ENCODE data around the gene AKAP13.
"Not testable (repeated sequence)": the region's sequence is repeated elsewhere in the genome, so short reads cannot be mapped to it uniquely, and the experiment has no call there.

The AKAP13 gene

GRCh38 chr15:85518979-85519761 is 138.8 kb downstream of the AKAP13 start:
- no peak overlapping the region for H3K4me3 Mint-ChIP-seq
- peaks cover 0 to 4% of the 10 kb centered on the region in 2 donors for H3K9me3 Mint-ChIP-seq
- peak overlapping the region in 1 of 2 donors; percentile 42 for H3K27ac Mint-ChIP-seq
- no peak for ATAC-seq
- peaks cover 64% of the 10 kb centered on the region for H3K4me1 Mint-ChIP-seq
- DNase-seq, result no peak
- H3K27me3 Mint-ChIP-seq, result no peaks in the 10 kb centered on the region

- H3K27ac Mint-ChIP-seq, result no peak overlapping the region
- no peak overlapping the region for H3K4me3 Mint-ChIP-seq
- ATAC-seq, result no peak
- peaks cover 0 to 4% of the 10 kb centered on the region in 2 donors for H3K9me3 Mint-ChIP-seq
- H3K27me3 Mint-ChIP-seq, result no peaks in the 10 kb centered on the region
- DNase-seq, result no peak
- H3K4me1 Mint-ChIP-seq, result peaks cover 56% of the 10 kb centered on the region
These were observed 140.2 kb downstream of the AKAP13 start for GRCh38 chr15:85520650-85521049.

- Mint-ChIP-seq H3K9me3 (no peaks in the 10 kb centered on the region), H3K4me1 (peaks cover 38% of the 10 kb centered on the region)
These were observed 143.1 kb downstream of the AKAP13 start for GRCh38 chr15:85523530-85523929.

GRCh38 chr15:85525755-85526154 is 145.4 kb downstream of the AKAP13 start:
- H3K4me3 Mint-ChIP-seq, result no peak overlapping the region
- H3K4me1 Mint-ChIP-seq, result peaks cover 37% of the 10 kb centered on the region
- ATAC-seq (no peak), DNase-seq (no peak)
- peak overlapping the region in 1 of 2 donors; percentile 23 for H3K27ac Mint-ChIP-seq
- H3K9me3 Mint-ChIP-seq, result no peaks in the 10 kb centered on the region
- no peaks in the 10 kb centered on the region for H3K27me3 Mint-ChIP-seq

More at GRCh38 chr15:85523530-85523929, 143.1 kb downstream of the AKAP13 start:
- no peak for ATAC-seq
- no peak for DNase-seq
- Mint-ChIP-seq H3K4me3 (no peak overlapping the region), H3K27me3 (no peaks in the 10 kb centered on the region), H3K27ac (no peak overlapping the region)

- ATAC-seq (no peak), DNase-seq (no peak)
- Mint-ChIP-seq H3K27ac (no peak overlapping the region), H3K4me3 (no peak overlapping the region), H3K9me3 (no peaks in the 10 kb centered on the region), H3K4me1 (peaks cover 43% of the 10 kb centered on the region), H3K27me3 (no peaks in the 10 kb centered on the region)
These were observed 147.5 kb downstream of the AKAP13 start for GRCh38 chr15:85527895-85528294.

GRCh38 chr15:85530079-85530478 is 149.7 kb downstream of the AKAP13 start:
- ATAC-seq, result no peak
- H3K27me3 Mint-ChIP-seq, result no peaks in the 10 kb centered on the region
- no peak overlapping the region for H3K27ac Mint-ChIP-seq
- no peak for DNase-seq
- no peak overlapping the region for H3K4me3 Mint-ChIP-seq
- H3K4me1 Mint-ChIP-seq, result peaks cover 48% of the 10 kb centered on the region
- no peaks in the 10 kb centered on the region for H3K9me3 Mint-ChIP-seq

- DNase-seq (no peak), ATAC-seq (no peak)
- Mint-ChIP-seq H3K27me3 (no peaks in the 10 kb centered on the region), H3K9me3 (no peaks in the 10 kb centered on the region), H3K27ac (no peak overlapping the region), H3K4me1 (peaks cover 40% of the 10 kb centered on the region), H3K4me3 (no peak overlapping the region)
These were observed 150.7 kb downstream of the AKAP13 start for GRCh38 chr15:85531083-85531482.

- Mint-ChIP-seq H3K27ac (no peak overlapping the region), H3K4me1 (peaks cover 37% of the 10 kb centered on the region), H3K27me3 (no peaks in the 10 kb centered on the region), H3K4me3 (no peak overlapping the region), H3K9me3 (no peaks in the 10 kb centered on the region)
- ATAC-seq (no peak), DNase-seq (no peak)
These were observed 152.3 kb downstream of the AKAP13 start for GRCh38 chr15:85532689-85533088.

GRCh38 chr15:85534031-85534430 is 153.6 kb downstream of the AKAP13 start:
- H3K27me3 Mint-ChIP-seq, result no peaks in the 10 kb centered on the region
- peaks cover 42% of the 10 kb centered on the region for H3K4me1 Mint-ChIP-seq
- ATAC-seq (peak; percentile 78), DNase-seq (no peak)
- H3K9me3 Mint-ChIP-seq, result no peaks in the 10 kb centered on the region
- peak overlapping the region in 1 of 2 donors; percentile 69 for H3K27ac Mint-ChIP-seq
- peak overlapping the region; percentile 24 to 37 for H3K4me3 Mint-ChIP-seq

- peaks cover 52% of the 10 kb centered on the region for H3K4me1 Mint-ChIP-seq
- H3K9me3 Mint-ChIP-seq, DNase-seq, H3K27ac Mint-ChIP-seq, H3K4me3 Mint-ChIP-seq, ATAC-seq, H3K27me3 Mint-ChIP-seq: not testable (repeated sequence)
These were observed 155.3 kb downstream of the AKAP13 start for GRCh38 chr15:85535533-85536330.

GRCh38 chr15:85536341-85536740 is 155.9 kb downstream of the AKAP13 start:
- DNase-seq (no peak), ATAC-seq (no peak)
- Mint-ChIP-seq H3K4me1 (peaks cover 58% of the 10 kb centered on the region), H3K27me3 (no peaks in the 10 kb centered on the region), H3K4me3 (no peak overlapping the region), H3K27ac (no peak overlapping the region), H3K9me3 (no peaks in the 10 kb centered on the region)

- ATAC-seq, result no peak
- no peaks in the 10 kb centered on the region for H3K27me3 Mint-ChIP-seq
- H3K9me3 Mint-ChIP-seq, result no peaks in the 10 kb centered on the region
- no peak overlapping the region for H3K27ac Mint-ChIP-seq
- DNase-seq, result no peak
- peaks cover 59% of the 10 kb centered on the region for H3K4me1 Mint-ChIP-seq
- H3K4me3 Mint-ChIP-seq, result no peak overlapping the region
These were observed 159.1 kb downstream of the AKAP13 start for GRCh38 chr15:85539491-85539890.

GRCh38 chr15:85540085-85540797 is 159.8 kb downstream of the AKAP13 start:
- peaks cover 65% of the 10 kb centered on the region for H3K4me1 Mint-ChIP-seq
- ATAC-seq (no peak), DNase-seq (no peak)
- H3K27me3 Mint-ChIP-seq, result no peaks in the 10 kb centered on the region
- H3K27ac Mint-ChIP-seq, result no peak overlapping the region
- H3K4me3 Mint-ChIP-seq, result no peak overlapping the region
- H3K9me3 Mint-ChIP-seq, result no peaks in the 10 kb centered on the region

- DNase-seq (peak; percentile 27 to 32), ATAC-seq (peak; percentile 84)
- Mint-ChIP-seq H3K4me1 (peaks cover 80% of the 10 kb centered on the region), H3K27ac (no peak overlapping the region), H3K9me3 (no peaks in the 10 kb centered on the region), H3K4me3 (peak overlapping the region; percentile 67 to 69), H3K27me3 (no peaks in the 10 kb centered on the region)
These were observed 161.3 kb downstream of the AKAP13 start for GRCh38 chr15:85541744-85542143.

GRCh38 chr15:85542488-85542887 is 162.1 kb downstream of the AKAP13 start:
- DNase-seq (no peak), ATAC-seq (no peak)
- Mint-ChIP-seq H3K27ac (peak overlapping the region in 1 of 2 donors; percentile 35), H3K4me1 (peaks cover 87% of the 10 kb centered on the region), H3K9me3 (no peaks in the 10 kb centered on the region), H3K4me3 (peak overlapping the region; percentile 67 to 69), H3K27me3 (no peaks in the 10 kb centered on the region)
